OCI-LY1 (cell line): ENCODE results near the gene PRKCI.

Source experiments
- H2AFZ ChIP-seq: fragments of 200-600 bp; sonication (generic), shearing (Covaris generic); 2 replicates; pipeline ENCODE4 v1.6.0; 2014; ENCODE audit warnings: antibody characterized with exemption, mild to moderate bottlenecking, low read length
- H3F3A ChIP-seq: fragments of 200-600 bp; sonication (generic), shearing (Covaris generic); 2 replicates; pipeline ENCODE4 v1.6.0; 2014; ENCODE audit warnings: mild to moderate bottlenecking, antibody characterized with exemption, low read length, moderate library complexity; ENCODE audit not compliant: insufficient read depth
- H3K27ac ChIP-seq: fragments of 200-600 bp; sonication (generic); 2 replicates; pipeline ENCODE4 v1.5.1; 2014; ENCODE audit warnings: low read length, mixed run types, mild to moderate bottlenecking, low read depth; ENCODE audit not compliant: poor library complexity, severe bottlenecking
- H3K27me3 ChIP-seq: fragments of 200-600 bp; sonication (generic); 2 replicates; pipeline ENCODE4 v1.6.0; 2014; ENCODE audit warnings: antibody characterized with exemption, mild to moderate bottlenecking, low read length, moderate library complexity; ENCODE audit not compliant: insufficient read depth
- H3K36me3 ChIP-seq: fragments of 200-600 bp; sonication (generic); 2 replicates; pipeline ENCODE4 v1.6.1; 2014; ENCODE audit warnings: mild to moderate bottlenecking, antibody characterized with exemption, low read length, moderate library complexity, mixed read lengths; ENCODE audit not compliant: insufficient read depth
- H3K4me1 ChIP-seq: fragments of 200-600 bp; sonication (generic); 2 replicates; pipeline ENCODE4 v1.5.1; 2014; ENCODE audit warnings: mild to moderate bottlenecking, low read length, moderate library complexity; ENCODE audit not compliant: insufficient read depth, severe bottlenecking
- H3K4me2 ChIP-seq: fragments of 200-600 bp; sonication (generic), shearing (Covaris generic); 2 replicates; pipeline ENCODE4 v1.6.1; 2014; ENCODE audit warnings: low read length
- H3K4me3 ChIP-seq: fragments of 200-600 bp; sonication (generic); 2 replicates; pipeline ENCODE4 v1.5.1; 2014; ENCODE audit warnings: low read length, low read depth, mild to moderate bottlenecking, mixed read lengths; ENCODE audit not compliant: poor library complexity, severe bottlenecking
- H3K79me2 ChIP-seq: fragments of 200-600 bp; shearing (Covaris generic); 2 replicates; pipeline ENCODE4 v1.6.1; 2016; ENCODE audit warnings: mixed run types, low read length, mixed read lengths; ENCODE audit not compliant: insufficient read depth
- H3K9ac ChIP-seq: fragments of 200-600 bp; sonication (generic), shearing (Covaris generic); 2 replicates; pipeline ENCODE4 v1.6.1; 2014; ENCODE audit warnings: mild to moderate bottlenecking, low read length, mixed read lengths
- H3K9me2 ChIP-seq: fragments of 200-600 bp; sonication (generic), shearing (Covaris generic); 2 replicates; pipeline ENCODE4 v1.6.1; 2014; ENCODE audit warnings: low read depth, mild to moderate bottlenecking, low read length, mixed read lengths
- H3K9me3 ChIP-seq: fragments of 200-600 bp; shearing (Covaris generic); 2 replicates; pipeline ENCODE4 v1.6.1; 2014; ENCODE audit warnings: low read length, mixed read lengths
- H4K20me1 ChIP-seq: fragments of 200-600 bp; sonication (generic), shearing (Covaris generic); 2 replicates; pipeline ENCODE4 v1.6.0; 2016; ENCODE audit warnings: mild to moderate bottlenecking, low read length; ENCODE audit not compliant: insufficient read depth
- CTCF ChIP-seq: fragments of 200-600 bp; sonication (generic), shearing (Covaris generic); IDR thresholded peaks from 2 replicates; pipeline ENCODE4 v1.5.1; 2017; ENCODE audit warnings: mild to moderate bottlenecking, antibody characterized with exemption, low read length, moderate library complexity, mixed read lengths
- EZH2 ChIP-seq: fragments of 200-600 bp; sonication (generic), shearing (Covaris generic); IDR thresholded peaks from 2 replicates; pipeline ENCODE4 v1.8.0; 2017; ENCODE audit warnings: borderline replicate concordance, mixed run types, mild to moderate bottlenecking, antibody characterized with exemption, low read length, moderate library complexity, mixed read lengths

Gene PRKCI

GRCh38 chr3:170247875-170248274 lies 25.7 kb downstream of the PRKCI start:
- Histone ChIP-seq H3K9me3 (no peaks in the 10 kb centered on the region), H3K4me1 (peaks cover 15% of the 10 kb centered on the region), H3K9me2 (no peaks in the 10 kb centered on the region), H3K4me3 (no peak overlapping the region), H3K4me2 (peak overlapping the region; percentile 15; the same call in 1 of the 2 replicates), H2AFZ (no peak overlapping the region), H3K79me2 (no peaks in the 10 kb centered on the region), H3K27ac (peak overlapping the region; percentile 21), H3F3A (no peaks in the 10 kb centered on the region), H3K9ac (no peak overlapping the region), H3K27me3 (no peaks in the 10 kb centered on the region), H3K36me3 (no peaks in the 10 kb centered on the region), H4K20me1 (no peaks in the 10 kb centered on the region)
- TF ChIP-seq CTCF (no peak), EZH2 (no peak)

GRCh38 chr3:170256597-170256996 lies 34.4 kb downstream of the PRKCI start:
- H3K27ac ChIP-seq: no peak overlapping the region
- H2AFZ ChIP-seq: no peak overlapping the region
- no peak for TF ChIP-seq EZH2
- TF ChIP-seq CTCF: no peak
- H3K36me3 ChIP-seq: peaks cover 13% of the 10 kb centered on the region
- H3K79me2 ChIP-seq: no peaks in the 10 kb centered on the region
- H3K4me3 ChIP-seq: no peak overlapping the region
- no peaks in the 10 kb centered on the region for H3K9me2 ChIP-seq
- no peaks in the 10 kb centered on the region for H4K20me1 ChIP-seq
- H3F3A ChIP-seq: peaks cover 4% of the 10 kb centered on the region; the same call in 1 of the 2 replicates
- H3K4me1 ChIP-seq: peaks cover 16% of the 10 kb centered on the region
- no peak overlapping the region for H3K4me2 ChIP-seq
- no peak overlapping the region for H3K9ac ChIP-seq
- no peaks in the 10 kb centered on the region for H3K27me3 ChIP-seq
- H3K9me3 ChIP-seq: no peaks in the 10 kb centered on the region

GRCh38 chr3:170257145-170257544 lies 34.9 kb downstream of the PRKCI start:
- Histone ChIP-seq H3F3A (peaks cover 4% of the 10 kb centered on the region; the same call in 1 of the 2 replicates), H3K9ac (no peak overlapping the region), H4K20me1 (no peaks in the 10 kb centered on the region), H3K4me1 (peaks cover 16% of the 10 kb centered on the region), H3K4me2 (no peak overlapping the region), H3K27me3 (no peaks in the 10 kb centered on the region), H3K79me2 (no peaks in the 10 kb centered on the region), H3K9me3 (no peaks in the 10 kb centered on the region), H3K9me2 (no peaks in the 10 kb centered on the region), H3K4me3 (no peak overlapping the region), H3K27ac (no peak overlapping the region), H3K36me3 (peaks cover 13% of the 10 kb centered on the region), H2AFZ (no peak overlapping the region)
- TF ChIP-seq EZH2 (no peak), CTCF (no peak)
